Measurements from ENCODE around the gene ARMCX5.

ARMCX5 gene

GRCh38 chrX:102599084-102599950, at the start of gene ARMCX5:
Gene ARMCX5 (plus strand): TSS chrX:102599515. CDS start chrX:102602142, 2,627 bp downstream.
- DNase-seq (ENCODE audit: low read depth): peak; percentile 63

GRCh38 chrX:102558607-102559006, 40.7 kb upstream of the ARMCX5 start:
- no peak for DNase-seq (ENCODE audit: low read depth)

GRCh38 chrX:102560423-102561068, 38.8 kb upstream of the ARMCX5 start:
- DNase-seq (ENCODE audit: low read depth): no peak

- DNase-seq (ENCODE audit: low read depth): no peak
Measured at GRCh38 chrX:102580891-102581290, 18.4 kb upstream of the ARMCX5 start.

GRCh38 chrX:102593367-102593766, 5.9 kb upstream of the ARMCX5 start:
- no peak for DNase-seq (ENCODE audit: low read depth)

GRCh38 chrX:102599951-102600579, 750 bp downstream of the ARMCX5 start:
- no peak for DNase-seq (ENCODE audit: low read depth)

GRCh38 chrX:102604327-102604726, 5.0 kb downstream of the ARMCX5 start:
- DNase-seq (ENCODE audit: low read depth): no peak

GRCh38 chrX:102606115-102606514, 6.8 kb downstream of the ARMCX5 start:
- no peak for DNase-seq (ENCODE audit: low read depth)

- no peak for DNase-seq (ENCODE audit: low read depth)
Measured at GRCh38 chrX:102610905-102611304, 11.6 kb downstream of the ARMCX5 start.

GRCh38 chrX:102624105-102624504, 24.8 kb downstream of the ARMCX5 start:
- no peak for DNase-seq (ENCODE audit: low read depth)

GRCh38 chrX:102627640-102628039, 28.3 kb downstream of the ARMCX5 start:
- no peak for DNase-seq (ENCODE audit: low read depth)

- DNase-seq (ENCODE audit: low read depth): no peak
Measured at GRCh38 chrX:102637561-102637960, 38.2 kb downstream of the ARMCX5 start.

GRCh38 chrX:102650903-102651241, 51.6 kb downstream of the ARMCX5 start:
- DNase-seq (ENCODE audit: low read depth): no peak

GRCh38 chrX:102651242-102652011, 52.1 kb downstream of the ARMCX5 start, which contains the start of gene GPRASP1:
Gene GPRASP1 (plus strand): TSS chrX:102651483. CDS start chrX:102653914, 2,431 bp downstream.
- DNase-seq (ENCODE audit: low read depth): no peak

GRCh38 chrX:102652031-102652688, 52.8 kb downstream of the ARMCX5 start:
- DNase-seq (ENCODE audit: low read depth): no peak
